HEK293 (cell line): Measurements from ENCODE around the gene JMJD7.

Experiments used
- FEZF1 ChIP-seq: fragments of 450-650 bp; formaldehyde crosslinking; IDR thresholded peaks from 2 replicates; pipeline ENCODE4 v1.5.1; 2016; ENCODE audit warnings: missing biosample characterization, missing genetic modification characterization
- RBAK ChIP-seq: fragments of 450-650 bp; formaldehyde crosslinking; IDR thresholded peaks from 2 replicates; pipeline ENCODE4 v1.5.1; 2016; ENCODE audit warnings: missing biosample characterization, missing genetic modification characterization
- ZNF274 ChIP-seq, 2 experiments: fragments of 200-500 bp in 1 of 2; fragments of 450-650 bp in 1 of 2; sonication (Bioruptor generic) in 1 of 2; formaldehyde crosslinking in 1 of 2; IDR thresholded peaks; 2 replicates each; pipeline versions ENCODE4 v1.5.1 to v1.6.1; 2014 to 2016; ENCODE audit warnings: borderline replicate concordance in 1 of 2, inconsistent platforms in 1 of 2, low read length in 1 of 2, missing biosample characterization in 1 of 2, missing genetic modification characterization in 1 of 2
- ZNF549 ChIP-seq: fragments of 450-650 bp; IDR thresholded peaks from 2 replicates; pipeline ENCODE4 v1.5.1; 2018; ENCODE audit warnings: missing biosample characterization, missing genetic modification characterization, mild to moderate bottlenecking, inconsistent platforms, moderate library complexity
- ZNF558 ChIP-seq: fragments of 450-650 bp; formaldehyde crosslinking; IDR thresholded peaks from 2 replicates; pipeline ENCODE4 v1.5.1; 2016; ENCODE audit warnings: missing biosample characterization, missing genetic modification characterization
- ZNF670 ChIP-seq: fragments of 450-650 bp; formaldehyde crosslinking; IDR thresholded peaks from 2 replicates; pipeline ENCODE4 v1.5.1; 2016; ENCODE audit warnings: missing biosample characterization, missing genetic modification characterization, low read depth
- TF ChIP-seq, protein P1 (sequence below): fragments of 450-650 bp; formaldehyde crosslinking; IDR thresholded peaks from 2 replicates; pipeline ENCODE4 v1.5.1; 2016; ENCODE audit warnings: missing biosample characterization, missing genetic modification characterization
- TF ChIP-seq, protein P2 (sequence below): fragments of 450-650 bp; formaldehyde crosslinking; IDR thresholded peaks from 2 replicates; pipeline ENCODE4 v1.5.1; 2016; ENCODE audit warnings: missing biosample characterization, missing genetic modification characterization, borderline replicate concordance
- TF ChIP-seq, protein P3 (sequence below): fragments of 450-650 bp; formaldehyde crosslinking; IDR thresholded peaks from 2 replicates; pipeline ENCODE4 v1.5.1; 2016; ENCODE audit warnings: missing biosample characterization, missing genetic modification characterization
- TF ChIP-seq, protein P4 (sequence below): fragments of 450-650 bp; formaldehyde crosslinking; IDR thresholded peaks from 2 replicates; pipeline ENCODE4 v1.5.1; 2016; ENCODE audit warnings: missing biosample characterization, missing genetic modification characterization

DNA sequence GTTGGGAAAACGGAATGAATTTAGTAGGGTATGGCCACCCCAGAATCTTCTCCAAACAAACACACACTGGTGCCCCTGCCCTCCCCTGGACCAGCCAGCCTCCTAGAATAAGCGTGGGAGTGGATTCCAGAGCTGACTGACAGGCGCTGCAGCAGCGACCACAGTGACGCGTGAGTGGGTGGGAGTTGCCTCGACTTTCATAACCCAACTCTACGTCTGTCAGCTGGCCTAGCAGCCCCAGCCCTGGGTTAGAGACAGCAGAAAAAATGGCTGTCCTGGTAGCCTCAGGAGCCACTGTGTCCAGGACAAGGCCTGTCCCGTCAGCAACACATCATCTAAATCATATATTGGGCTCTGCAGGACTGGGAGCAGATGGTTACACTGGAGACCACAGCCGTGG lies 20.7 kb downstream of the JMJD7 start:
- TF ChIP-seq, protein P1, sequence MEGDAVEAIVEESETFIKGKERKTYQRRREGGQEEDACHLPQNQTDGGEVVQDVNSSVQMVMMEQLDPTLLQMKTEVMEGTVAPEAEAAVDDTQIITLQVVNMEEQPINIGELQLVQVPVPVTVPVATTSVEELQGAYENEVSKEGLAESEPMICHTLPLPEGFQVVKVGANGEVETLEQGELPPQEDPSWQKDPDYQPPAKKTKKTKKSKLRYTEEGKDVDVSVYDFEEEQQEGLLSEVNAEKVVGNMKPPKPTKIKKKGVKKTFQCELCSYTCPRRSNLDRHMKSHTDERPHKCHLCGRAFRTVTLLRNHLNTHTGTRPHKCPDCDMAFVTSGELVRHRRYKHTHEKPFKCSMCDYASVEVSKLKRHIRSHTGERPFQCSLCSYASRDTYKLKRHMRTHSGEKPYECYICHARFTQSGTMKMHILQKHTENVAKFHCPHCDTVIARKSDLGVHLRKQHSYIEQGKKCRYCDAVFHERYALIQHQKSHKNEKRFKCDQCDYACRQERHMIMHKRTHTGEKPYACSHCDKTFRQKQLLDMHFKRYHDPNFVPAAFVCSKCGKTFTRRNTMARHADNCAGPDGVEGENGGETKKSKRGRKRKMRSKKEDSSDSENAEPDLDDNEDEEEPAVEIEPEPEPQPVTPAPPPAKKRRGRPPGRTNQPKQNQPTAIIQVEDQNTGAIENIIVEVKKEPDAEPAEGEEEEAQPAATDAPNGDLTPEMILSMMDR (tag by site-specific recombination): no peak
- TF ChIP-seq ZNF670 (no peak), ZNF549 (tag by site-specific recombination) (no peak), FEZF1 (no peak), ZNF274 (IDR thresholded peaks at IDR 0.05; ENCODE audit: low read length) (no peak), ZNF274 (tag by site-specific recombination; IDR thresholded peaks at IDR 0.05; ENCODE audit: borderline replicate concordance) (no peak), ZNF558 (no peak), RBAK (no peak)
- TF ChIP-seq, protein P2, sequence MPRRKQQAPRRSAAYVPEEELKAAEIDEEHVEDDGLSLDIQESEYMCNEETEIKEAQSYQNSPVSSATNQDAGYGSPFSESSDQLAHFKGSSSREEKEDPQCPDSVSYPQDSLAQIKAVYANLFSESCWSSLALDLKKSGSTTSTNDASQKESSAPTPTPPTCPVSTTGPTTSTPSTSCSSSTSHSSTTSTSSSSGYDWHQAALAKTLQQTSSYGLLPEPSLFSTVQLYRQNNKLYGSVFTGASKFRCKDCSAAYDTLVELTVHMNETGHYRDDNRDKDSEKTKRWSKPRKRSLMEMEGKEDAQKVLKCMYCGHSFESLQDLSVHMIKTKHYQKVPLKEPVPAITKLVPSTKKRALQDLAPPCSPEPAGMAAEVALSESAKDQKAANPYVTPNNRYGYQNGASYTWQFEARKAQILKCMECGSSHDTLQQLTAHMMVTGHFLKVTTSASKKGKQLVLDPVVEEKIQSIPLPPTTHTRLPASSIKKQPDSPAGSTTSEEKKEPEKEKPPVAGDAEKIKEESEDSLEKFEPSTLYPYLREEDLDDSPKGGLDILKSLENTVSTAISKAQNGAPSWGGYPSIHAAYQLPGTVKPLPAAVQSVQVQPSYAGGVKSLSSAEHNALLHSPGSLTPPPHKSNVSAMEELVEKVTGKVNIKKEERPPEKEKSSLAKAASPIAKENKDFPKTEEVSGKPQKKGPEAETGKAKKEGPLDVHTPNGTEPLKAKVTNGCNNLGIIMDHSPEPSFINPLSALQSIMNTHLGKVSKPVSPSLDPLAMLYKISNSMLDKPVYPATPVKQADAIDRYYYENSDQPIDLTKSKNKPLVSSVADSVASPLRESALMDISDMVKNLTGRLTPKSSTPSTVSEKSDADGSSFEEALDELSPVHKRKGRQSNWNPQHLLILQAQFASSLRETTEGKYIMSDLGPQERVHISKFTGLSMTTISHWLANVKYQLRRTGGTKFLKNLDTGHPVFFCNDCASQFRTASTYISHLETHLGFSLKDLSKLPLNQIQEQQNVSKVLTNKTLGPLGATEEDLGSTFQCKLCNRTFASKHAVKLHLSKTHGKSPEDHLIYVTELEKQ: no peak
- TF ChIP-seq, protein P3, sequence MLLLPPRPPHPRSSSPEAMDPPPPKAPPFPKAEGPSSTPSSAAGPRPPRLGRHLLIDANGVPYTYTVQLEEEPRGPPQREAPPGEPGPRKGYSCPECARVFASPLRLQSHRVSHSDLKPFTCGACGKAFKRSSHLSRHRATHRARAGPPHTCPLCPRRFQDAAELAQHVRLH (tag by site-specific recombination): no peak
- TF ChIP-seq, protein P4, sequence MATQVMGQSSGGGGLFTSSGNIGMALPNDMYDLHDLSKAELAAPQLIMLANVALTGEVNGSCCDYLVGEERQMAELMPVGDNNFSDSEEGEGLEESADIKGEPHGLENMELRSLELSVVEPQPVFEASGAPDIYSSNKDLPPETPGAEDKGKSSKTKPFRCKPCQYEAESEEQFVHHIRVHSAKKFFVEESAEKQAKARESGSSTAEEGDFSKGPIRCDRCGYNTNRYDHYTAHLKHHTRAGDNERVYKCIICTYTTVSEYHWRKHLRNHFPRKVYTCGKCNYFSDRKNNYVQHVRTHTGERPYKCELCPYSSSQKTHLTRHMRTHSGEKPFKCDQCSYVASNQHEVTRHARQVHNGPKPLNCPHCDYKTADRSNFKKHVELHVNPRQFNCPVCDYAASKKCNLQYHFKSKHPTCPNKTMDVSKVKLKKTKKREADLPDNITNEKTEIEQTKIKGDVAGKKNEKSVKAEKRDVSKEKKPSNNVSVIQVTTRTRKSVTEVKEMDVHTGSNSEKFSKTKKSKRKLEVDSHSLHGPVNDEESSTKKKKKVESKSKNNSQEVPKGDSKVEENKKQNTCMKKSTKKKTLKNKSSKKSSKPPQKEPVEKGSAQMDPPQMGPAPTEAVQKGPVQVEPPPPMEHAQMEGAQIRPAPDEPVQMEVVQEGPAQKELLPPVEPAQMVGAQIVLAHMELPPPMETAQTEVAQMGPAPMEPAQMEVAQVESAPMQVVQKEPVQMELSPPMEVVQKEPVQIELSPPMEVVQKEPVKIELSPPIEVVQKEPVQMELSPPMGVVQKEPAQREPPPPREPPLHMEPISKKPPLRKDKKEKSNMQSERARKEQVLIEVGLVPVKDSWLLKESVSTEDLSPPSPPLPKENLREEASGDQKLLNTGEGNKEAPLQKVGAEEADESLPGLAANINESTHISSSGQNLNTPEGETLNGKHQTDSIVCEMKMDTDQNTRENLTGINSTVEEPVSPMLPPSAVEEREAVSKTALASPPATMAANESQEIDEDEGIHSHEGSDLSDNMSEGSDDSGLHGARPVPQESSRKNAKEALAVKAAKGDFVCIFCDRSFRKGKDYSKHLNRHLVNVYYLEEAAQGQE (tag by site-specific recombination): no peak
